ENCODE data around the gene SSH3. TPM values are rescaled to one million over a fixed set of nuclear protein-coding genes. Genes with fewer than 3 reads are reported as not detected.

The SSH3 gene
- total RNA-seq, 2 donors from 2014 or later: 39.1 to 44.4 TPM

GRCh38 chr11:67276781-67277230 lies 26.5 kb upstream of the SSH3 start:
- Histone ChIP-seq H3K27ac (ENCODE audit: low read depth, low read length) (peak overlapping the region; percentile 82), H3K27me3 (ENCODE audit: control insufficient read depth, insufficient read depth, low read length, poor library complexity, severe bottlenecking) (no peaks in the 10 kb centered on the region), H3K36me3 (ENCODE audit: control insufficient read depth, insufficient read depth, low read length) (peaks cover 12% of the 10 kb centered on the region), H3K4me1 (ENCODE audit: control insufficient read depth, insufficient read depth, low read length) (no peaks in the 10 kb centered on the region), H3K4me3 (ENCODE audit: low read length) (no peak overlapping the region), H3K9ac (ENCODE audit: extremely low read depth, low read length, poor library complexity, severe bottlenecking) (no peak overlapping the region), H3K9me3 (ENCODE audit: control insufficient read depth, low read length) (no peaks in the 10 kb centered on the region)
- no peak overlapping the region for H3K4me3 Mint-ChIP-seq
- peaks cover 3% of the 10 kb centered on the region for H3K4me1 Mint-ChIP-seq
- TF ChIP-seq CTCF (conservative IDR thresholded peaks at IDR 0.05): peak; percentile 49
- H3K27me3 Mint-ChIP-seq (ENCODE audit: insufficient read depth): no peaks in the 10 kb centered on the region
- peak overlapping the region; percentile 52 for H3K27ac Mint-ChIP-seq
- no peaks in the 10 kb centered on the region for H3K9me3 Mint-ChIP-seq
- DNase-seq: peak; percentile 75
- WGBS, 2 experiments (ENCODE audit: insufficient coverage in 1 of 2, insufficient read length in 1 of 2): 88 to 97% methylated on average over 7 to 16 of the region's 16 CpGs
- peaks cover 18% of the 10 kb centered on the region for H3K36me3 Mint-ChIP-seq (ENCODE audit: low read depth)

- peak; percentile 89 for DNase-seq
- peak overlapping the region; percentile 82 for H3K27ac ChIP-seq (ENCODE audit: low read depth, low read length)
- H3K4me3 ChIP-seq (ENCODE audit: low read length): no peak overlapping the region
- 65 to 77% methylated on average over 8 to 24 of the region's 24 CpGs for WGBS, 2 experiments (ENCODE audit: insufficient coverage in 1 of 2, insufficient read length in 1 of 2)
- H3K4me1 ChIP-seq (ENCODE audit: control insufficient read depth, insufficient read depth, low read length): no peaks in the 10 kb centered on the region
- H3K27ac Mint-ChIP-seq: peak overlapping the region; percentile 52
- peaks cover 3% of the 10 kb centered on the region for H3K4me1 Mint-ChIP-seq
- no peaks in the 10 kb centered on the region for H3K27me3 ChIP-seq (ENCODE audit: control insufficient read depth, insufficient read depth, low read length, poor library complexity, severe bottlenecking)
- H3K36me3 ChIP-seq (ENCODE audit: control insufficient read depth, insufficient read depth, low read length): peaks cover 12% of the 10 kb centered on the region
- H3K9me3 ChIP-seq (ENCODE audit: control insufficient read depth, low read length): no peaks in the 10 kb centered on the region
- TF ChIP-seq CTCF (conservative IDR thresholded peaks at IDR 0.05): no peak
- no peaks in the 10 kb centered on the region for H3K9me3 Mint-ChIP-seq
- H3K36me3 Mint-ChIP-seq (ENCODE audit: low read depth): peaks cover 22% of the 10 kb centered on the region
- H3K9ac ChIP-seq (ENCODE audit: extremely low read depth, low read length, poor library complexity, severe bottlenecking): no peak overlapping the region
- H3K4me3 Mint-ChIP-seq: no peak overlapping the region
- H3K27me3 Mint-ChIP-seq (ENCODE audit: insufficient read depth): no peaks in the 10 kb centered on the region
These were observed 25.9 kb upstream of the SSH3 start for GRCh38 chr11:67277231-67277961.

- Histone ChIP-seq H3K36me3 (ENCODE audit: control insufficient read depth, insufficient read depth, low read length) (peaks cover 18% of the 10 kb centered on the region), H3K27me3 (ENCODE audit: control insufficient read depth, insufficient read depth, low read length, poor library complexity, severe bottlenecking) (no peaks in the 10 kb centered on the region), H3K4me3 (ENCODE audit: low read length) (no peak overlapping the region), H3K9ac (ENCODE audit: extremely low read depth, low read length, poor library complexity, severe bottlenecking) (no peak overlapping the region), H3K9me3 (ENCODE audit: control insufficient read depth, low read length) (no peaks in the 10 kb centered on the region), H3K4me1 (ENCODE audit: control insufficient read depth, insufficient read depth, low read length) (no peaks in the 10 kb centered on the region), H3K27ac (ENCODE audit: low read depth, low read length) (peak overlapping the region; percentile 82)
- DNase-seq: no peak
- no peak overlapping the region for H3K4me3 Mint-ChIP-seq
- peaks cover 31% of the 10 kb centered on the region for H3K36me3 Mint-ChIP-seq (ENCODE audit: low read depth)
- peaks cover 3% of the 10 kb centered on the region for H3K4me1 Mint-ChIP-seq
- H3K27ac Mint-ChIP-seq: no peak overlapping the region
- H3K27me3 Mint-ChIP-seq (ENCODE audit: insufficient read depth): no peaks in the 10 kb centered on the region
- 93 to 94% methylated on average over 6 to 14 of the region's 14 CpGs for WGBS, 2 experiments (ENCODE audit: insufficient coverage in 1 of 2, insufficient read length in 1 of 2)
- no peaks in the 10 kb centered on the region for H3K9me3 Mint-ChIP-seq
- TF ChIP-seq CTCF (conservative IDR thresholded peaks at IDR 0.05): no peak
These were observed 25.0 kb upstream of the SSH3 start for GRCh38 chr11:67278135-67278938.
